Ishikawa (cell line): Measurements from ENCODE around the gene PRDM7.

Experiments used
- CEBPB ChIP-seq: IDR thresholded peaks from 2 replicates; pipeline ENCODE4 v1.6.1; 2012
- CREB1 ChIP-seq: IDR thresholded peaks from 2 replicates; pipeline ENCODE4 v1.6.1; 2012; ENCODE audit warnings: low read depth
- EP300 ChIP-seq: IDR thresholded peaks from 2 replicates; pipeline ENCODE4 v1.6.1; 2012; ENCODE audit warnings: borderline replicate concordance
- FOXM1 ChIP-seq: IDR thresholded peaks from 2 replicates; pipeline ENCODE4 v1.6.1; 2012; ENCODE audit warnings: low read depth, borderline replicate concordance
- MAX ChIP-seq: IDR thresholded peaks from 2 replicates; pipeline ENCODE4 v1.6.1; 2012
- NFIC ChIP-seq: IDR thresholded peaks from 2 replicates; pipeline ENCODE4 v1.6.1; 2012
- RAD21 ChIP-seq: IDR thresholded peaks from 2 replicates; pipeline ENCODE4 v1.6.1; 2012; ENCODE audit warnings: low read depth
- TAF1 ChIP-seq: IDR thresholded peaks from 2 replicates; pipeline ENCODE4 v1.6.1; 2012; ENCODE audit warnings: low read depth, mild to moderate bottlenecking
- TCF12 ChIP-seq: IDR thresholded peaks from 2 replicates; pipeline ENCODE4 v1.6.1; 2012; ENCODE audit warnings: low read depth
- TEAD4 ChIP-seq: IDR thresholded peaks from 2 replicates; pipeline ENCODE4 v1.6.1; 2012
- YY1 ChIP-seq: IDR thresholded peaks from 2 replicates; pipeline ENCODE4 v1.6.1; 2012; ENCODE audit warnings: low read depth
- TF ChIP-seq, protein P1 (sequence below): IDR thresholded peaks from 2 replicates; pipeline ENCODE4 v1.6.1; 2012; ENCODE audit warnings: low read depth, mild to moderate bottlenecking

DNA sequence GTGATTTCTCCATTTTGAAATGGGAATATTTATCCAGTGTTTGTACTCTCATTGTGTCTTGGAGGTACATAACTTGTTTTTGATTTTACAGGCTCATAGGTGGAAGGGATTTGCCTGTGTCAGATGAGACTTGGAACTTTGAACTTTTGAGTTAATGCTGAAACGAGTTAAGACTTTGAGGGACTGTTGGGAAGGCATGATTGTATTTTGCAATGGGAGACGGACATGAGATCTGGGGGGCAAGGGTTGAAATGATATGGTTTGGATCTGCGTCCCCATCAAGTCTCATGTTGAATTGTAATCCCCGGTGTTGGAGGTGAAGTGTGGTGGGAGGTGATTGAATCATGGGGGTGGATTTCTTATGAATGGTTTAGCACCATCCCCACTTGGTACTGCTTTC lies 21.8 kb downstream of the PRDM7 start:
- TF ChIP-seq TCF12, result no peak
- TF ChIP-seq CREB1, result no peak
- TF ChIP-seq EP300, result no peak
- TF ChIP-seq TEAD4, result no peak
- no peak for TF ChIP-seq FOXM1
- TF ChIP-seq, protein P1, sequence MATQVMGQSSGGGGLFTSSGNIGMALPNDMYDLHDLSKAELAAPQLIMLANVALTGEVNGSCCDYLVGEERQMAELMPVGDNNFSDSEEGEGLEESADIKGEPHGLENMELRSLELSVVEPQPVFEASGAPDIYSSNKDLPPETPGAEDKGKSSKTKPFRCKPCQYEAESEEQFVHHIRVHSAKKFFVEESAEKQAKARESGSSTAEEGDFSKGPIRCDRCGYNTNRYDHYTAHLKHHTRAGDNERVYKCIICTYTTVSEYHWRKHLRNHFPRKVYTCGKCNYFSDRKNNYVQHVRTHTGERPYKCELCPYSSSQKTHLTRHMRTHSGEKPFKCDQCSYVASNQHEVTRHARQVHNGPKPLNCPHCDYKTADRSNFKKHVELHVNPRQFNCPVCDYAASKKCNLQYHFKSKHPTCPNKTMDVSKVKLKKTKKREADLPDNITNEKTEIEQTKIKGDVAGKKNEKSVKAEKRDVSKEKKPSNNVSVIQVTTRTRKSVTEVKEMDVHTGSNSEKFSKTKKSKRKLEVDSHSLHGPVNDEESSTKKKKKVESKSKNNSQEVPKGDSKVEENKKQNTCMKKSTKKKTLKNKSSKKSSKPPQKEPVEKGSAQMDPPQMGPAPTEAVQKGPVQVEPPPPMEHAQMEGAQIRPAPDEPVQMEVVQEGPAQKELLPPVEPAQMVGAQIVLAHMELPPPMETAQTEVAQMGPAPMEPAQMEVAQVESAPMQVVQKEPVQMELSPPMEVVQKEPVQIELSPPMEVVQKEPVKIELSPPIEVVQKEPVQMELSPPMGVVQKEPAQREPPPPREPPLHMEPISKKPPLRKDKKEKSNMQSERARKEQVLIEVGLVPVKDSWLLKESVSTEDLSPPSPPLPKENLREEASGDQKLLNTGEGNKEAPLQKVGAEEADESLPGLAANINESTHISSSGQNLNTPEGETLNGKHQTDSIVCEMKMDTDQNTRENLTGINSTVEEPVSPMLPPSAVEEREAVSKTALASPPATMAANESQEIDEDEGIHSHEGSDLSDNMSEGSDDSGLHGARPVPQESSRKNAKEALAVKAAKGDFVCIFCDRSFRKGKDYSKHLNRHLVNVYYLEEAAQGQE, result no peak
- TF ChIP-seq YY1, result no peak
- no peak for TF ChIP-seq MAX
- no peak for TF ChIP-seq NFIC
- TF ChIP-seq RAD21, result no peak
- no peak for TF ChIP-seq CEBPB
- TF ChIP-seq TAF1, result no peak
